Natural killer cell treated with Interleukin-12 subunit alpha and Interleukin-12 subunit beta and Interleukin-15 and Interleukin-18, amount 100 ng/mL, for 72 hours (primary cell): ENCODE results near the gene LRMDA. TPM values are rescaled to one million over a fixed set of nuclear protein-coding genes. Genes with fewer than 3 reads are reported as not detected.

Experiments
- ATAC-seq, 2 donors: fragments of 150-1000 bp; cut with Tn5 transposase in 1 of 2; sonication (Bioruptor Pico), chemical (Tn5 transposase) in 1 of 2; 2 replicates each; pipeline ENCODE4 v1.10.0; 2021
- DNase-seq: peaks from one replicate; pipeline ENCODE4 v3.0.0; 2022; ENCODE audit warnings: low spot score
- H3K27ac Mint-ChIP-seq, 2 donors: 1 replicate in 1 of 2; 2 replicates in 1 of 2; pipeline ENCODE4 v1.8.0; 2022; ENCODE audit warnings: mixed read lengths in 2 of 2, mild to moderate bottlenecking in 1 of 2, moderate library complexity in 1 of 2
- H3K27me3 Mint-ChIP-seq, 2 donors: 1 replicate in 1 of 2; 2 replicates in 1 of 2; pipeline ENCODE4 v1.8.0; 2022; ENCODE audit warnings: mixed read lengths in 2 of 2
- H3K36me3 Mint-ChIP-seq: one replicate; pipeline ENCODE4 v1.8.0; 2022; ENCODE audit warnings: mixed read lengths
- H3K4me1 Mint-ChIP-seq, 2 donors: 1 replicate in 1 of 2; 2 replicates in 1 of 2; pipeline ENCODE4 v1.8.0; 2022; ENCODE audit warnings: low read depth in 2 of 2, mixed read lengths in 2 of 2, mild to moderate bottlenecking in 1 of 2
- H3K4me3 Mint-ChIP-seq: one replicate; pipeline ENCODE4 v1.8.0; 2022; ENCODE audit warnings: mixed read lengths
- H3K9me3 Mint-ChIP-seq: 2 replicates; pipeline ENCODE4 v1.8.0; 2022; ENCODE audit warnings: mixed read lengths
- total RNA-seq, 2 donors: library from RNA; stranded (reverse); gene quantifications; one replicate each; pipeline ENCODE4 v1.2.3, GENCODE V29; 2022

Gene LRMDA
- total RNA-seq, 2 donors from 2014 or later: 0.92 to 1.8 TPM

DNA sequence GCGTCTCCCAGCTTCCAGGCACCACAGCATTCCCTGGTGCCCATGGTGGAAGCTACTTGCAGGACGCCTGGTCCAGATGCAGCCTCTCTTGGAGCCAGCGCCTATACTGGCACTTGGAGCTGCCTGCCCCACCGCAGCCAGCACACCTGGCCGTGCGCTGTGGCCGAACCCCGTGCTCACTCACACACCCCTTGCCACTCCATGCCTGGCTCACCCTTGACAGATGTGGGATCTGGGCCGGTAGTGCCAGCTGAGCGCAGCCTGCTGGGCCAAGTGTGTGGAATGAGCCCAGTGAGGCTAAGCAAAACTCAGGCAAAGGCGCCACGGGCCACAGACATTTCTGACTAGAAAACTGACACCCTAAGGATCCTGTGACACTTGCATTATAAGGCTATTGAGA lies 884.8 kb downstream of the LRMDA start:
- DNase-seq (no peak), ATAC-seq (peak in 1 of 2 donors; percentile 28)
- no peaks in the 10 kb centered on the region for H3K27me3 Mint-ChIP-seq
- no peak overlapping the region for H3K4me3 Mint-ChIP-seq
- H3K36me3 Mint-ChIP-seq: no peaks in the 10 kb centered on the region
- H3K9me3 Mint-ChIP-seq: no peaks in the 10 kb centered on the region
- no peak overlapping the region for H3K27ac Mint-ChIP-seq
- H3K4me1 Mint-ChIP-seq: no peaks in the 10 kb centered on the region

DNA sequence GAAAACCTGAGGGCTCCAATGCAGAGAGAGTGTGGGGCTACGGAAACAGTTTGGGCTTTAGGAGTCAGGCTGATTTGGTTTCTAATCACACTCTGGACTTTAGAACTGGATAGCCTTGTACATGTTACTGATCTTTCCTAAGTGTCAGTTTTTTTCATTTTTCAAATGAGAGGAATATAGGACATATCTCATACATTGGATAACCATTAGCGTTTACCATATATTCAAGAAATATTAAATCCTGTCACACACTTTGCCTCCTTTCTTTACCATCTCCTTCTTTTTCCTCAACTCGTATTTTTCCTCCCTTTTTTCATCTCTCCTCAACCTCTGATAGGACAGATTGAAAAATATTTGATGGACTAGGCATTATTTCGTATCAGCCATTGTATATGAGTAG lies 885.7 kb downstream of the LRMDA start:
- Mint-ChIP-seq H3K4me1 (no peaks in the 10 kb centered on the region), H3K36me3 (no peaks in the 10 kb centered on the region), H3K4me3 (no peak overlapping the region), H3K9me3 (no peaks in the 10 kb centered on the region), H3K27ac (no peak overlapping the region), H3K27me3 (no peaks in the 10 kb centered on the region)
- ATAC-seq (no peak), DNase-seq (no peak)

DNA sequence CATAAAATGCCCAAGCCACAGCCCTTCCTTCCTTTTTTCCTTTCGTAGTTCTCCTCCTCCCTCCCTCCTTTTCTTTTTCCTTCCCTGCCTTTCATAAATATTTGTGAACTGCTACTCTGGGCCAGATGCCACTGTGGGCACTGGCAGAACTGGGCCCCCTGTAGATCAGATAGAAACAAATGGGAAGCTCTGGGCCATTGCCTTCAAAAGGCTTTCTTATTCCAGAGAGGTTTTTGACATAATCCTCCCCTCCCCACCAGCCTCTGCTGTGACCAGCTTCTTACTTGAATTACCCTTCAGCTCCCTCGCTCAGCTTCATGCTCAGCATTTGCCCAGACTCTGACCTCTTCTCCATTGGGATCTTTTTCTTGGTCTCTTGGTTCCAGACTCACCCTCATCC lies 886.8 kb downstream of the LRMDA start:
- Mint-ChIP-seq H3K4me1 (no peaks in the 10 kb centered on the region), H3K9me3 (no peaks in the 10 kb centered on the region), H3K27ac (no peak overlapping the region), H3K36me3 (no peaks in the 10 kb centered on the region), H3K4me3 (no peak overlapping the region), H3K27me3 (no peaks in the 10 kb centered on the region)
- no peak for ATAC-seq
- no peak for DNase-seq

DNA sequence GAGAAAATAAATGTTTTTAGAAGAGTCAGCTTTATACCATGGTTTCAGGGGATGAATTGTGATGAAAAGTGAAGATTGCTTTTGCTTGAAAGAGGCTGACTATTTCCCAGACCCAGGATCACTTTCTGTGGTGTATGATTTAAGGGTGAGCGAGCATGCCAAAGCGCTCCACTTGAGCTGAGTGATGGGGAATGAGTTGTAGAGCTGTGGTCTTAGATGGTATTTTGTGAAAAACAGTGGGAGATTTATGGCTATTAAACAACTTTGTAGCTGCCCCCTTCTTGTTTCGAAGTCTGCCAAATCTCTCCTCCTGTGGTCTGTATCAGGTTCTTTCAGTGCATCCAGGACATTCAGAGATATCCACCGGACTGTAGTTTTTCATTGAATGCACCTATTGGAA lies 888.2 kb downstream of the LRMDA start:
- H3K36me3 Mint-ChIP-seq: no peaks in the 10 kb centered on the region
- no peak for ATAC-seq
- no peaks in the 10 kb centered on the region for H3K9me3 Mint-ChIP-seq
- no peaks in the 10 kb centered on the region for H3K4me1 Mint-ChIP-seq
- H3K27ac Mint-ChIP-seq: no peak overlapping the region
- no peaks in the 10 kb centered on the region for H3K27me3 Mint-ChIP-seq
- no peak overlapping the region for H3K4me3 Mint-ChIP-seq
- DNase-seq: no peak

DNA sequence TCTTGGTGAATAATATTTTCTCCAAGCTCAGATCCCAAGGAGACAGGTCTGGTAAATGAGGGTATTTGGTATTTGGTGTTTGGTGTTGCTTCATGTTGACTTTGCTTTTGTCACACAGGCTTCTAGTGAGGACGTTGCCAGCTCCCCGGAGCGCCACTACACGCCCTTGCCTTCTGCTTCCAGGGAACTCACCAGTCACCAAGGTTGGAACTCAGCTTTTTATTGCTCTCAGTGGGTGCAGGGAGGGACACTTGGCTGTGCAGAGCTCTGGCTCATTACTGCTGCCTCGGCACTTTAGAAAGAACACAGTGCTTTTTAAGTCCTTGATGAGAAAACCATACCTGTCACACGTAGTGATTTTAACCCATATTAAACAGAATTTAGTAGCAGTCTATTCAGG lies 892.9 kb downstream of the LRMDA start:
- no peak overlapping the region for H3K4me3 Mint-ChIP-seq
- ATAC-seq (no peak), DNase-seq (no peak)
- H3K27ac Mint-ChIP-seq: no peak overlapping the region
- H3K4me1 Mint-ChIP-seq: no peaks in the 10 kb centered on the region
- H3K27me3 Mint-ChIP-seq: no peaks in the 10 kb centered on the region
- H3K36me3 Mint-ChIP-seq: no peaks in the 10 kb centered on the region
- no peaks in the 10 kb centered on the region for H3K9me3 Mint-ChIP-seq

DNA sequence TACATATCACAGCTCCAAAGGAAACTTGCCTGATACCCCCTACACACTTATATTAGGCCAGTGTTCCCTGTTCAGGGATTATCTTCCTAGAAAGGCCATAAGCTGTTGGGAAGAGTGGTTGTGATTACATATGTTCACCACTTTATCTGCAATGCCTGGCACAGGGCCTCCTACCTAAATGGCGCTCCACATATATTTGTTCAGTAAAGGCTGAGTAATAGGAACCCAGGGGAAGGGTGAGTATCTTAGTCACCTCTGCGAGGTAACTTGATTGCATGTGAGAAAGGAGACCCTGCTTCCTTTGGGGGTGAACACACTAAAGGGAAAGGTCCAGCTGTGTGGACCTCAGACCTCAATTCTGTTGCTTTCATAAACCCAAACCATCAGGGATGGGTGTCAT lies 896.0 kb downstream of the LRMDA start:
- Mint-ChIP-seq H3K9me3 (no peaks in the 10 kb centered on the region), H3K36me3 (no peaks in the 10 kb centered on the region), H3K4me1 (no peaks in the 10 kb centered on the region), H3K4me3 (no peak overlapping the region), H3K27ac (no peak overlapping the region), H3K27me3 (no peaks in the 10 kb centered on the region)
- ATAC-seq (no peak), DNase-seq (no peak)

DNA sequence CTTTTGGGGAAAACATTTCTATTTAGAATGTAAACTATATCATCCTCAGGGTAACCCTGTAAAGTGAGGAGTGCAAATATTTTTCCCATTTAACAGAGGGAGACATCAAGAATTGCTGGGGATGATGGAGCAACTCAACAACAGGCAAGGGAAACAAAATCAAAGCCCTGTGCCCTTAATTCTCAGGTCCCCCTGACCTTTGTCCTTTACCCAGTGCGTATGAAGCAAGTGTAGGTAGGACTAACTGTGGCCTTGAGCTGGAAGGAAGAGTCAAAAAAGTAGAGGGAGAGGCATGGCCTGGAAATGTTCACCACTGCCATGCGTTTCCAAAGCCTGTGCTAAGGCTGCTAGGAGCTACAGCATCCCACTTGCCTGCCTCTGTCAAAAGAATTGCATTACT lies 896.9 kb downstream of the LRMDA start:
- Mint-ChIP-seq H3K27ac (no peak overlapping the region), H3K36me3 (no peaks in the 10 kb centered on the region), H3K4me1 (no peaks in the 10 kb centered on the region), H3K27me3 (no peaks in the 10 kb centered on the region), H3K4me3 (no peak overlapping the region), H3K9me3 (no peaks in the 10 kb centered on the region)
- DNase-seq: no peak
- no peak for ATAC-seq

DNA sequence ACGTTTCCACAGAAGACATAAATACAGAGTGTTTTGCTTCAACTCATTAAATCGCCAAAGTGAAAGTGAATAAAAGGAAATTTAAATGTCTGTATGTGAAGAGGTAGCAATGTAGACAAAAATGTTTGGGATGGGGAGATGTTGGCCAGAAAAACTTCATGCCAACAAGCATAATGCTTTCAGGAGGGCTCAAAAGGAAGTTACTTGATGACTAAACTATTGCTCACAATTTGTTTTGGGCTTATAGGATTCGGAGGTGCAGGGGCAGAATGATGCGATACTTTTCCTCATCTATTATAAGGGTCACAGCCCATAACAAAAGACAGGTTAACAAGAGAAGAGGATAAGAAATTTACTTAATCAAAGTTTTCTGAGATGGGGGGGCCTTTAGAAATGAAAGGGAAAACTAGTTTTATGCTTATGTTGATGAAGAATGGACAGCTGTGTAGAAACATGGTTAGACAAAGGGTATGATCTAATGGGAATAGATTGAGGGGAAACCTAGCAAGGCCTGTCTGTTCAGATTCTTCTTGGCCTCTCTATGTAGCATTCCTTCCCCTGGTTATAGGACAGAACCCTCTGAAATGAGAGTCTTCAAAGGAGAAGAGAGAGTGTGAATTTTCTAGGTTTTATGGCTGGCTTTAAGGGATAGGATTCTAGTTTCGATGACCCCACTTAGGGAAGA lies 898.6 kb downstream of the LRMDA start:
- H3K36me3 Mint-ChIP-seq: no peaks in the 10 kb centered on the region
- ATAC-seq (no peak), DNase-seq (no peak)
- peaks cover 4% of the 10 kb centered on the region for H3K9me3 Mint-ChIP-seq
- H3K27me3 Mint-ChIP-seq: no peaks in the 10 kb centered on the region
- no peak overlapping the region for H3K4me3 Mint-ChIP-seq
- H3K4me1 Mint-ChIP-seq: no peaks in the 10 kb centered on the region
- no peak overlapping the region for H3K27ac Mint-ChIP-seq

DNA sequence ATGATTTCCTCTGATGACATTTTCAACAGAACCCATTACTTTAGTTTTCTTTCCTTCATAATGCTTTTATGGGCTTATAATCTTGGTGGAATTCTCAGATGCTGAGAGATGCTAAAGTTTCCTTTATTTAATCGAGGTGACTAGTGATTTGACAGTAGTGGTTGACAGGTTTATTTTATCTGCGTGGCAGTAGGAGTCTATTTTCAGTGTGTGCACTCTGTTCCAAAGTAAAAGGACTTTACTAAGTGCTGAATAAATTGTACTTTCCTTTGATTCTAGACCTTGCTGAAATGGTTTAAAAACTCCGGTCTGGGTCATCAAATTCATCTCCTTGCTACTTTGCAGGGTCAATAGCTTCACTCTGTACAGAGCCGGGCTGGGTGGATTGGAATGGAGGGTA lies 900.3 kb downstream of the LRMDA start:
- DNase-seq: no peak
- Mint-ChIP-seq H3K9me3 (peaks cover 4% of the 10 kb centered on the region), H3K4me3 (no peak overlapping the region), H3K36me3 (no peaks in the 10 kb centered on the region), H3K4me1 (no peaks in the 10 kb centered on the region), H3K27me3 (peaks cover 0 to 2% of the 10 kb centered on the region in 2 donors), H3K27ac (no peak overlapping the region)
- ATAC-seq: no peak

DNA sequence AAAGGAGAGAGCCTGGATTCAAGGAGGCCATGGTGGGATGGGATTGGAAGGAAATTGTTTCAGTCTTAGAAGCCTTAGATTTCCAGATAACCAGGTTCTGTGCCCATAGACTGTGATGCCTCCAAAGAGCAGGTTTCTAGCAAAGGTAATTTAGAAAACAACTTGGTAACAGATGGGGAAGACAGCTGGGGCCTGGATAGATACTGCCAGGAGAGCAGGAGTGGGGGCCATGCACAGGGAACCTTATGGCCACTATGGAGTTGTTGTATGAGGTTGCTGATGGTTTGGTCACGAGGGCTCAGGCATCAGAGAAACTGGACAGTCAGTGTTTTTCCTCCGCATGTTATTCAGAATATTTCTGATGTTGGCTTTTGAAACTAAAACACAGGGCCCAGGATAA lies 901.9 kb downstream of the LRMDA start:
- peaks cover 4% of the 10 kb centered on the region for H3K9me3 Mint-ChIP-seq
- no peak overlapping the region for H3K4me3 Mint-ChIP-seq
- no peak for DNase-seq
- no peaks in the 10 kb centered on the region for H3K4me1 Mint-ChIP-seq
- no peak for ATAC-seq
- no peaks in the 10 kb centered on the region for H3K36me3 Mint-ChIP-seq
- H3K27me3 Mint-ChIP-seq: peaks cover 2 to 7% of the 10 kb centered on the region in 2 donors
- no peak overlapping the region for H3K27ac Mint-ChIP-seq

DNA sequence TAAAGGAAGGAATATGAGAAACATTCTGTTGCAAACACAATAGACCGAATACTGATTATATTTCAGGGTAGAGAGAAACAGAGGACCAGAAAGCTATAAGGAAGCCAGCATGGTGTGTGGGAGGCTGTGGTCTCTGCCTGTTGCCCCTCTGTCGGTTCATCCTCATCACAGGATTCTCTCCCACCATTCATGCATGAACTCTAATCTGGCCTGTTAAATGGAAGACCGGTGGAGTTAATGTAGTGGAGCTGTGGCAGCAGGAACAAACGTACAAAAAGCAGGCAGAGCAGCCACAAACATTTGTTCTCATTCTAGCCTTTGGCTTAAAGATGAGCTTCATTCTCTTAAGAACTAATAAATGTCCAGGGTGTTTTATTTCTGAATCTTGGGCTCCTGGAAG lies 902.4 kb downstream of the LRMDA start:
- DNase-seq (no peak), ATAC-seq (no peak)
- H3K4me3 Mint-ChIP-seq: no peak overlapping the region
- no peaks in the 10 kb centered on the region for H3K36me3 Mint-ChIP-seq
- H3K27me3 Mint-ChIP-seq: peaks cover 2 to 7% of the 10 kb centered on the region in 2 donors
- peaks cover 4% of the 10 kb centered on the region for H3K9me3 Mint-ChIP-seq
- H3K27ac Mint-ChIP-seq: no peak overlapping the region
- H3K4me1 Mint-ChIP-seq: no peaks in the 10 kb centered on the region

DNA sequence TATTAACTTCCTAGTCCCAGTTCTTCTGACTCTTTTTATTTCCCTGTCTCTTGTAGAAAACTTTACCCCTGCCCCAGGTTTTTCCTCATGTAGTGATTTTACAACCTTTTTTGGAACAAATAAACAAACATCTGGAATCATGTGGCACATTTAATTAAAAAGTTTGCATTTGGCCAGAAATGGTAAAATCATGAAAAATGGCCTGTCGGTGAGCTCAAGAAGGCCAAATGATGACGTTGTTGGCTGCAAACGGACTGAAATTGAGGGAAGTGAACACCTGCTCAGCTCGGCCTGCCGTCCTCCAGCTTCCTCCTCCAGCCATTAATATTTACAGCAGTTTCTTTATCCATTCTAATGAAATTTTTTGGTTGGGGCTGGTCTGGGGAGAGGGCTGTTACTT lies 902.8 kb downstream of the LRMDA start:
- H3K27me3 Mint-ChIP-seq: peaks cover 2 to 7% of the 10 kb centered on the region in 2 donors
- no peak overlapping the region for H3K4me3 Mint-ChIP-seq
- H3K4me1 Mint-ChIP-seq: no peaks in the 10 kb centered on the region
- ATAC-seq (no peak), DNase-seq (no peak)
- H3K36me3 Mint-ChIP-seq: no peaks in the 10 kb centered on the region
- H3K27ac Mint-ChIP-seq: no peak overlapping the region
- peaks cover 4% of the 10 kb centered on the region for H3K9me3 Mint-ChIP-seq

DNA sequence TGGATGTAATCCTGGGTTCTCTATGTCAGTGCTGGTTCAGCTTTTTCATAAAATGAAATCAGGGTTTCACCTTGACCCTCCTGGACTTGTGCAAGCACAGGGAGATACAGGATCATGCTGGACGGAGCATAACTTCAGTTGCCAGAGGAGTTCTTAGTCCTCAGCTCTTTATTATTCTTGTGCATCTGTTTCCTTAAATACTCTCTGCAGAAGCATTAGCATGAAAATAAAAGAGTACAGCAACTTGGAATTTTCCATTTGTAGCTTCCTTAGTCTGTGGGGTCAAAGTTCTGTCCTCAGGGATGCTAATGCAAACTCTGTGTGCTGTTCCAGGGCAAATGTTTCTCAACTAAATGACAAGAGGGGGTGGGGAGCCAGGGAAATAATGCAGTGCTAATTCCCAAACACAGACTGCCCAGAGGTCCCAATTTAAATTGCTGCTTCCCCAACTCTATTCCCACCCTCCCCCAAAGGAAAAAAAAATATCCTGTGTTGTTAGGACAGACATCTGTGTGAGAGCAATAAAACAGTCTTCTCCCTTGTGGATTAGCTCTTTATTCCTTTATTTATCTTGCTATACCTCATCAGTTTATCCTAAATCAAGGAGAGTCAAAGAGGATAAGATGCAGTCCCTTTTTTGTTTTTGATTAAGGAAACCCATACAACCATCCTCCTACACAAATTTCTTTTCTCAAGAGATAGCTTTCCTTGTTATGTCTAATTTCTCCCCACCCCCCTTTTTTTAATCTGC lies 905.0 kb downstream of the LRMDA start:
- no peaks in the 10 kb centered on the region for H3K4me1 Mint-ChIP-seq
- peaks cover 4% of the 10 kb centered on the region for H3K9me3 Mint-ChIP-seq
- no peak overlapping the region for H3K4me3 Mint-ChIP-seq
- H3K27me3 Mint-ChIP-seq: peaks cover 2 to 7% of the 10 kb centered on the region in 2 donors
- no peaks in the 10 kb centered on the region for H3K36me3 Mint-ChIP-seq
- ATAC-seq: no peak
- no peak overlapping the region for H3K27ac Mint-ChIP-seq
- DNase-seq: no peak

DNA sequence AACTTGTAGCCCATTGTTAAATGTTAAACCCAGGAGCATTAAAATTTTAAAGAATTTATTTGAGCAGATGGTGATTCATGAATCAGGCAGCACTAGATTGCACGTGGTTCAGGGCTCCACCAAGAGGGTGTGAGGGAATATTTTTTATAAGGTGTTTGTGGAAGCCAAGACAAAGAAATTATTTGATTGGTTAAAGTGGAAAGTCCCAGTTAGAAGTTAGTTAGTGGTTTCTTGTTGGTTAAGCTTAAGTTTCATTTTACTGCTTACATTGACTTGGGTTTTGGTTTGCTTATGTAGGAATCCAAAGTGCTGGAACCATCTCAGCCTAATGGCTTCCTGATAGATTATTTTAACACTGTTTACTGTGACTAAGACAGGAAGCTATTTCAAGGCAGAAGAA lies 906.2 kb downstream of the LRMDA start:
- Mint-ChIP-seq H3K27me3 (peaks cover 2 to 7% of the 10 kb centered on the region in 2 donors), H3K4me1 (no peaks in the 10 kb centered on the region), H3K36me3 (no peaks in the 10 kb centered on the region), H3K27ac (no peak overlapping the region), H3K4me3 (no peak overlapping the region), H3K9me3 (peaks cover 4% of the 10 kb centered on the region)
- no peak for ATAC-seq
- no peak for DNase-seq
